ENCODE data around the gene ZNF467.

ZNF467 gene

GRCh38 chr7:149748076-149748874 is 25.1 kb downstream of the ZNF467 start:
- DNase-seq (ENCODE audit: low spot score): no peak

- no peak for DNase-seq (ENCODE audit: low spot score)
Observed at GRCh38 chr7:149743476-149744255, 29.7 kb downstream of the ZNF467 start.

GRCh38 chr7:149742075-149742701 is 31.2 kb downstream of the ZNF467 start:
- DNase-seq (ENCODE audit: low spot score): peak; percentile 65

GRCh38 chr7:149741629-149742028 is 31.8 kb downstream of the ZNF467 start:
- no peak for DNase-seq (ENCODE audit: low spot score)

GRCh38 chr7:149736478-149737360 is 36.7 kb downstream of the ZNF467 start:
- no peak for DNase-seq (ENCODE audit: low spot score)

- DNase-seq (ENCODE audit: low spot score): no peak
Observed at GRCh38 chr7:149735779-149736477, 37.5 kb downstream of the ZNF467 start.

GRCh38 chr7:149735181-149735602 is 38.2 kb downstream of the ZNF467 start:
- no peak for DNase-seq (ENCODE audit: low spot score)

- DNase-seq (ENCODE audit: low spot score): no peak
Observed at GRCh38 chr7:149734791-149735075, 38.7 kb downstream of the ZNF467 start.

- DNase-seq (ENCODE audit: low spot score): no peak
Observed at GRCh38 chr7:149733924-149734790, 39.2 kb downstream of the ZNF467 start.

GRCh38 chr7:149733131-149733923 is 40.1 kb downstream of the ZNF467 start:
- no peak for DNase-seq (ENCODE audit: low spot score)

GRCh38 chr7:149732611-149733010 is 40.8 kb downstream of the ZNF467 start:
- DNase-seq (ENCODE audit: low spot score): no peak

GRCh38 chr7:149732111-149732561 is 41.3 kb downstream of the ZNF467 start:
- no peak for DNase-seq (ENCODE audit: low spot score)

- no peak for DNase-seq (ENCODE audit: low spot score)
Observed at GRCh38 chr7:149731207-149731955, 42.0 kb downstream of the ZNF467 start.

GRCh38 chr7:149729983-149730801 is 43.2 kb downstream of the ZNF467 start:
- DNase-seq (ENCODE audit: low spot score): no peak

- no peak for DNase-seq (ENCODE audit: low spot score)
Observed at GRCh38 chr7:149729586-149729982, 43.8 kb downstream of the ZNF467 start.

GRCh38 chr7:149728491-149729375 is 44.7 kb downstream of the ZNF467 start:
- DNase-seq (ENCODE audit: low spot score): no peak

Data from activated CD4-positive, alpha-beta T cell treated with anti-CD3 and anti-CD28 coated beads, Interleukin-2, Interleukin-4, amounts not matched to agents 100 ng/mL and 50 ng/mL, durations not matched to agents 16 hours and 8 hours (primary cell).